Dedifferentiated amniotic fluid mesenchymal stem cell (primary cell): ENCODE data around the gene SREK1.
"Not testable (repeated sequence)": the region's sequence is repeated elsewhere in the genome, so short reads cannot be mapped to it uniquely, and the experiment has no call there.

ENCODE experiments used
- DNase-seq: peaks from one replicate; pipeline ENCODE4 v3.0.0-alpha.2; 2016; ENCODE audit errors: extremely low spot score

Gene SREK1

DNA sequence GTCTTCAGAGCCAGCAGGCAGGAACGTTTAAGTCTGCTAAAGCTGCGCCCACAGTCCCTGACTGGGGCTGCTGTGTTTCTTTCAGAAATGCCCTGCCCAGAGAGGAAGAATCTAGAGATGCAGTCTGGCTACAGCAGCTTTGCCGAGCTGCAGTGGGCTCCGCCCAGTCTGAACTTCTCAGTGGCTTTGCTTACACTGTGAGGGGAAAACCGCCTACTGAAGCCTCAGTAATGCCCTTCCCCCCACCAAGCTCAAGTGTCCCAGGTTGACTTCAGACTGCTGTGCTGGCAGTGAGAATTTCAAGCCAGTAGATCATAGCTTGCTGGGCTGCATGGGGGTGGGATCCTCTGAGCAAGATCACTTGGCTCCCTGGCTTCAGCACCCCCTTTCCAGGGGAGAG, 78.4 kb downstream of the SREK1 start:
- no peak for DNase-seq

GRCh38 chr5:66222896-66223295, 78.8 kb downstream of the SREK1 start:
- DNase-seq, result not testable (repeated sequence)

DNA sequence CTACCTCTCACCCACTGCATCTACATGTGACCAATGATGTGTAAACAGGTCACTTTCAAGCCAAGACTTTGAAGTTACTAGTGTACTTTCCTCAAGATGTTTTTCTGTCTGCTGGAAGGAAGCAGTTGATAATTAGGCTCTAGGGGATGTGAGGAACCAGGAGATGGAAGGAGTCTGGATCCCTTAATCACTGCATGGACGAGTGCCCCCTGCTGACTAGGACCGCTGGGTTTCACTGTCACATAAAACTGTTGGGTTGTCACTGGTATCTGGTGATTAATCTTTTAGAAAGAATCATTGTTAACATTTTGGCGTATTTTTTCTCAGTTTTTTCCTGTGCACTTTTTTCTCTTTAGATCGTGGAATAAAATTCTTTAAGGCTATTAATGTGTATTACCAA, 79.5 kb downstream of the SREK1 start:
- no peak for DNase-seq

DNA sequence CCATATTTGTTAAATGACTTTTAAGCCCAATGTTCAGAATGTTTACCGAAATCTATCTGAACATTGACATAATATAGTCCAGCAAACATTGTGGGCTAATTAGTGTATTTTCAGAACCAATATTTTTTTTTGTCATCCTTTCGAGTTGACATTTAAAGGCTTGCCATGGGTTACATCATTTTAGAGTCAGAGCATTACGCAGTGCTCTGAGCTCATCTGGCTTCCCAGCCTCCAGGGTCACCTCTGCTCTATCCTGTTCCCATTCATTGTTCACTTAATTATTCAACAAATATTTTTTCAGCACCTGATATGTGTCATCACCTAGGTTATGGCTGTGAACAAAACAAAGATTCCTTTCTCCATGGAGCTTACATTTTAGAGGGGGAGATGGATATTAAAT, 80.2 kb downstream of the SREK1 start:
- no peak for DNase-seq

GRCh38 chr5:66224773-66225553, 80.9 kb downstream of the SREK1 start:
- DNase-seq, result no peak

GRCh38 chr5:66230551-66230950, 86.5 kb downstream of the SREK1 start:
- no peak for DNase-seq

GRCh38 chr5:66231508-66231907, 87.4 kb downstream of the SREK1 start:
- DNase-seq, result no peak

DNA sequence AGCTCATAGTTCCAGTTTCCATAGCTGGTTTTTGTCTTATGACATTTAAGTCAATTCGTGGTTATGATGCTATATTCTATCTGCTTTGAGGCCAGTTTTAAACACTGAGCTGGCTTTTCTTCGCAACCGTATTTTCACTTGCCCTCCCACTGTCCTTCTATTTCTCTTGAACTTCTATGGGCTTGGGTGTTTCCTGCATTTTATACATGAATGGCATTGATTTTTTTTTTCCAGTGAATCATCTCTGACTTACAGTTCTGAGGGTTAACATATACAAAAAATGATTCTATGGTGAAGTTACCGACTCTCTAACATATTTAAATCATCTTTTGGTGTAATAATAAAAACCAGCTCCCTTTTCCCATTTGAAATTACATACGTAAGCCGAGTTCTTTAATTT, 88.2 kb downstream of the SREK1 start:
- no peak for DNase-seq

- no peak for DNase-seq
Observed at GRCh38 chr5:66232706-66233445, 88.8 kb downstream of the SREK1 start.
